Caco-2 (cell line): ENCODE measurements around the gene TXNL4A. TPM values are rescaled to one million over a fixed set of nuclear protein-coding genes. Genes with fewer than 3 reads are reported as not detected.

Experiments
- BruUV-seq: library from RNA; stranded (reverse); fragments of 400-500 nt; replicated peaks from 2 replicates; lab custom pipeline; 2021; lab: Mats Ljungman, UMichigan
- CTCF ChIA-PET: fragments of 300-600 bp; sonication (Branson Sonifier 250); formaldehyde crosslinking; loops from one replicate; lab custom pipeline; 2022; ENCODE audit warnings: antibody characterized with exemption; lab: Charles Lee
- POLR2A ChIA-PET: fragments of 300-600 bp; sonication (Branson Sonifier 250); formaldehyde crosslinking; loops from one replicate; lab custom pipeline; 2022; ENCODE audit warnings: antibody characterized with exemption; lab: Charles Lee
- DNase-seq, 2 experiments: peaks; one replicate each; pipeline versions ENCODE4 v3.0.0 to v3.0.0-alpha.2; 2020 to 2022
- H3K27me3 ChIP-seq: replicated peaks from 2 replicates; pipeline ENCODE4 v1.6.0; 2011; ENCODE audit warnings: low read length; ENCODE audit not compliant: control insufficient read depth, insufficient read depth
- H3K36me3 ChIP-seq: 2 replicates; pipeline ENCODE4 v1.5.1; 2011; ENCODE audit warnings: low read length; ENCODE audit not compliant: control insufficient read depth, insufficient read depth
- H3K4me1 ChIP-seq: fragments of 250-450 bp; sonication (Bioruptor Pico); 2 replicates; pipeline ENCODE4 v1.5.1; 2020; ENCODE audit warnings: mild to moderate bottlenecking
- H3K4me3 ChIP-seq: 2 replicates; pipeline ENCODE4 v1.5.1; 2011; ENCODE audit warnings: low read depth, mild to moderate bottlenecking, control low read depth, low read length
- H3K9me3 ChIP-seq: fragments of 250-450 bp; sonication (Bioruptor Pico); 2 replicates; pipeline ENCODE4 v1.5.1; 2020; ENCODE audit warnings: mild to moderate bottlenecking, moderate library complexity
- H3K27ac Mint-ChIP-seq: one replicate; pipeline ENCODE4 v1.8.0; 2022; ENCODE audit warnings: mixed read lengths; ENCODE audit not compliant: unreplicated experiment
- H3K27me3 Mint-ChIP-seq: one replicate; pipeline ENCODE4 v1.8.0; 2022; ENCODE audit warnings: mixed read lengths; ENCODE audit not compliant: insufficient read depth, unreplicated experiment
- H3K36me3 Mint-ChIP-seq: one replicate; pipeline ENCODE4 v1.8.0; 2022; ENCODE audit warnings: mild to moderate bottlenecking, mixed read lengths; ENCODE audit not compliant: insufficient read depth, unreplicated experiment
- H3K4me1 Mint-ChIP-seq: one replicate; pipeline ENCODE4 v1.8.0; 2022; ENCODE audit warnings: low read depth, mixed read lengths; ENCODE audit not compliant: unreplicated experiment
- H3K4me3 Mint-ChIP-seq: one replicate; pipeline ENCODE4 v1.8.0; 2022; ENCODE audit warnings: mild to moderate bottlenecking, moderate library complexity, mixed read lengths; ENCODE audit not compliant: unreplicated experiment
- H3K9me3 Mint-ChIP-seq: one replicate; pipeline ENCODE4 v1.8.0; 2022; ENCODE audit warnings: mixed read lengths; ENCODE audit not compliant: unreplicated experiment
- intact Hi-C: fragments of 100-400 bp; cut with micrococcal nuclease; formaldehyde crosslinking; loops from one replicate; pipeline ENCODE4 v1.10.0; 2022; ENCODE audit not compliant: unreplicated experiment
- total RNA-seq: library from RNA; stranded (reverse); gene quantifications from 2 replicates; pipeline ENCODE4 v1.2.3, GENCODE V29; 2022
- TF ChIP-seq, protein P1 (sequence below), 2 experiments: fragments of 200-600 bp in 1 of 2; IDR thresholded peaks; 1 replicate in 1 of 2; 2 replicates in 1 of 2; pipeline versions ENCODE4 v1.5.1 to v1.8.0; 2011 to 2022; ENCODE audit warnings: antibody characterized with exemption in 1 of 2, control low read depth in 1 of 2, inconsistent platforms in 1 of 2, low read depth in 1 of 2, low read length in 1 of 2, mild to moderate bottlenecking in 1 of 2, moderate library complexity in 1 of 2; ENCODE audit not compliant: insufficient read depth in 1 of 2, severe bottlenecking in 1 of 2, unreplicated experiment in 1 of 2

Gene TXNL4A
- total RNA-seq, 1 experiment from 2014 or later: 83.3 TPM

DNA sequence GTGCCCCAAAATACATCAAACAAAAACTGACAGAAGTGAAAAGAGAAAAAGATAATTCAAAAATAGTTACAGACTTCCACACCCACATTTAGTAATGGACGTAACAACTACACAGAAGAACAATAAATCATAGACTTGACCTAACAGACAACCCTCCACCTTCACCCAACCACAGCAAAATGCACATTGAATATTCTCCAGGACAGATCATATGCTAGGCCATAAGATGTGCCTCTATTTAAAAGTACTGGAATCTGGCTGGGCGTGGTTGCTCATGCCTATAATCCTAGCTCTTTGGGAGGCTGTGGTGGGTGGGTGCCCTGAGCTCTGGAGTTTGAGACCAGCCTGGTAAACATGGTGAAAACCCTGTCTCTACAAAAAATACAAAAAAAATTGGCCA, 56.9 kb downstream of the TXNL4A start:
- Mint-ChIP-seq H3K4me3 (no peak overlapping the region), H3K9me3 (peaks cover 7% of the 10 kb centered on the region), H3K27ac (no peak overlapping the region), H3K27me3 (no peaks in the 10 kb centered on the region), H3K4me1 (peaks cover 7% of the 10 kb centered on the region), H3K36me3 (peaks cover 29% of the 10 kb centered on the region)
- Histone ChIP-seq H3K4me3 (no peak overlapping the region), H3K36me3 (peaks cover 2% of the 10 kb centered on the region), H3K9me3 (no peaks in the 10 kb centered on the region), H3K27me3 (no peaks in the 10 kb centered on the region), H3K4me1 (peaks cover 6% of the 10 kb centered on the region)
- intact Hi-C loops: no loop called here
- CTCF ChIA-PET: no interaction called here
- no peak for DNase-seq
- BruUV-seq: no TSS peak
- TF ChIP-seq, protein P1, sequence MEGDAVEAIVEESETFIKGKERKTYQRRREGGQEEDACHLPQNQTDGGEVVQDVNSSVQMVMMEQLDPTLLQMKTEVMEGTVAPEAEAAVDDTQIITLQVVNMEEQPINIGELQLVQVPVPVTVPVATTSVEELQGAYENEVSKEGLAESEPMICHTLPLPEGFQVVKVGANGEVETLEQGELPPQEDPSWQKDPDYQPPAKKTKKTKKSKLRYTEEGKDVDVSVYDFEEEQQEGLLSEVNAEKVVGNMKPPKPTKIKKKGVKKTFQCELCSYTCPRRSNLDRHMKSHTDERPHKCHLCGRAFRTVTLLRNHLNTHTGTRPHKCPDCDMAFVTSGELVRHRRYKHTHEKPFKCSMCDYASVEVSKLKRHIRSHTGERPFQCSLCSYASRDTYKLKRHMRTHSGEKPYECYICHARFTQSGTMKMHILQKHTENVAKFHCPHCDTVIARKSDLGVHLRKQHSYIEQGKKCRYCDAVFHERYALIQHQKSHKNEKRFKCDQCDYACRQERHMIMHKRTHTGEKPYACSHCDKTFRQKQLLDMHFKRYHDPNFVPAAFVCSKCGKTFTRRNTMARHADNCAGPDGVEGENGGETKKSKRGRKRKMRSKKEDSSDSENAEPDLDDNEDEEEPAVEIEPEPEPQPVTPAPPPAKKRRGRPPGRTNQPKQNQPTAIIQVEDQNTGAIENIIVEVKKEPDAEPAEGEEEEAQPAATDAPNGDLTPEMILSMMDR (IDR thresholded peaks at IDR 0.05; ENCODE audit: insufficient read depth in 1 of 2, low read depth in 1 of 2, low read length in 1 of 2, severe bottlenecking in 1 of 2, unreplicated experiment in 1 of 2): no peak
- POLR2A ChIA-PET: no interaction called here

DNA sequence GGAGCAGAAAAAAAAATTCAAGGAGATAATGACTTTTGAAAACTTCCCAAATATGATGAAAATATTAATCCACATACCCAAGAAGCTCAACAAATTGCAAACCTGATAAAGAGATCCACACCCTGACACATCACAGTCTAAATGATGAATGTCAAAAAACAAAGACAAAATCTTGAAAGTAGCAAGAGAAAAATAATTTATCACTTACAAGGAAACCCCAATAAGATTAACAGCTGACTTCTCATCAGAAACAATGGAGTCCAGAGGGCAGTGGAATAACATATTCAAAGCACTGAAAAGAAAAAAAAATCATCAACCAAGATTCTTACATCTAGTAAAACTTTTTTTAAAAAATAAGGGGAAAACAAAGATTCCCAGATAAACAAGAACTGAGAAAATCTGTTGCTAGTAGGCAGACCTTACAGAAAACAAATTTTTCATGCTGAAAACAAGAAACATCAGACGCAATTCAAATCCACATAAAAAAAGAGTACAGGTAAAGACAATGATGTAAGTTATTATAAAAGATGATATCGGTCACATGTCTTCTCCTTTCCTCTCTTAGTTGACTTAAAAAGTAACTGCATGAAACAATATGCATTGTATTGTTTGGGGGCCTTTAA, 58.2 kb downstream of the TXNL4A start:
- Mint-ChIP-seq H3K9me3 (peaks cover 7% of the 10 kb centered on the region), H3K4me1 (peaks cover 7% of the 10 kb centered on the region), H3K27me3 (no peaks in the 10 kb centered on the region), H3K4me3 (no peak overlapping the region), H3K36me3 (peaks cover 29% of the 10 kb centered on the region), H3K27ac (no peak overlapping the region)
- Histone ChIP-seq H3K9me3 (no peaks in the 10 kb centered on the region), H3K4me1 (peaks cover 1% of the 10 kb centered on the region), H3K27me3 (no peaks in the 10 kb centered on the region), H3K36me3 (peaks cover 2% of the 10 kb centered on the region), H3K4me3 (no peak overlapping the region)
- intact Hi-C loops: no loop called here
- no TSS peak for BruUV-seq
- ChIA-PET POLR2A (no interaction called here), CTCF (no interaction called here)
- TF ChIP-seq, protein P1 (IDR thresholded peaks at IDR 0.05; ENCODE audit: insufficient read depth in 1 of 2, low read depth in 1 of 2, low read length in 1 of 2, severe bottlenecking in 1 of 2, unreplicated experiment in 1 of 2): no peak
- no peak for DNase-seq

DNA sequence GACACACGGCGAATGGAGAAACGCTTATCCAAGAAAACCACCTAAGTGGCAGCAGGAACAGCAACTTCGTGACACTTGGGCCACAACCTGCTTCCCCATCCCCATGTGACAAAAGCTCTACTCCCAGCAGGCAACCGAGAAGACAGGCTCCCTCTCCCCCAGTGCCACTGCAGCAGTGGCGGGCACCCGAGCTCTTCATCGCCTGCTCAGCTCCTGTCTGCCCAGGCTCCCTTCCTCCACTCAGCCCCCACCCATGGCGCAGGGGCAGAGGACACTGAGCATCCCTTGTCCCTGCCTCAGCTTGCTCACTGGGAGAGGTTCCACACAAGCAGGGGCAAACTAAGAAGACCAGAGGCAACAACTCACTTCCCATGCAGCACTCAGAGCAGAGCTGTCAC, 59.8 kb downstream of the TXNL4A start:
- no peaks in the 10 kb centered on the region for H3K27me3 Mint-ChIP-seq
- H3K4me3 Mint-ChIP-seq: no peak overlapping the region
- peaks cover 7% of the 10 kb centered on the region for H3K9me3 Mint-ChIP-seq
- H3K27me3 ChIP-seq: no peaks in the 10 kb centered on the region
- no peak overlapping the region for H3K4me3 ChIP-seq
- H3K36me3 ChIP-seq: peaks cover 2% of the 10 kb centered on the region
- intact Hi-C loops: no loop called here
- no peak overlapping the region for H3K27ac Mint-ChIP-seq
- peaks cover 2% of the 10 kb centered on the region for H3K4me1 Mint-ChIP-seq
- CTCF ChIA-PET: no interaction called here
- H3K36me3 Mint-ChIP-seq: peaks cover 28% of the 10 kb centered on the region
- POLR2A ChIA-PET: no interaction called here
- H3K9me3 ChIP-seq: no peaks in the 10 kb centered on the region
- TF ChIP-seq, protein P1 (IDR thresholded peaks at IDR 0.05; ENCODE audit: insufficient read depth in 1 of 2, low read depth in 1 of 2, low read length in 1 of 2, severe bottlenecking in 1 of 2, unreplicated experiment in 1 of 2): no peak
- no peak for DNase-seq
- no peaks in the 10 kb centered on the region for H3K4me1 ChIP-seq
- BruUV-seq: no TSS peak
